ENCODE results near the gene CCSER1. TPM values are rescaled to one million over a fixed set of nuclear protein-coding genes. Genes with fewer than 3 reads are reported as not detected.

CCSER1 gene
- total RNA-seq, 1 experiment from 2014 or later, result 5.9 TPM

- Histone ChIP-seq H3K36me3 (ENCODE audit: low read depth) (no peaks in the 10 kb centered on the region), H3K27ac (no peak overlapping the region), H3K4me1 (replicated peaks; ENCODE audit: insufficient read depth) (no peaks in the 10 kb centered on the region), H3K9me3 (ENCODE audit: insufficient read depth, low read depth) (no peaks in the 10 kb centered on the region), H3K9me2 (ENCODE audit: insufficient read depth) (no peaks in the 10 kb centered on the region), H2AFZ (no peak overlapping the region), H3K79me2 (ENCODE audit: low read depth) (no peaks in the 10 kb centered on the region), H3K4me3 (no peak overlapping the region), H3K27me3 (ENCODE audit: insufficient read depth, low read depth) (no peaks in the 10 kb centered on the region), H4K20me1 (ENCODE audit: insufficient read depth) (no peaks in the 10 kb centered on the region), H3K4me2 (no peak overlapping the region), H3F3A (ENCODE audit: insufficient read depth, low read depth) (no peaks in the 10 kb centered on the region)
- CTCF ChIA-PET, result no interaction called here
- DNase-seq, result no peak
- TF ChIP-seq EZH2 (IDR thresholded peaks at IDR 0.05; ENCODE audit: low read depth), result no peak
- TF ChIP-seq, protein P1, sequence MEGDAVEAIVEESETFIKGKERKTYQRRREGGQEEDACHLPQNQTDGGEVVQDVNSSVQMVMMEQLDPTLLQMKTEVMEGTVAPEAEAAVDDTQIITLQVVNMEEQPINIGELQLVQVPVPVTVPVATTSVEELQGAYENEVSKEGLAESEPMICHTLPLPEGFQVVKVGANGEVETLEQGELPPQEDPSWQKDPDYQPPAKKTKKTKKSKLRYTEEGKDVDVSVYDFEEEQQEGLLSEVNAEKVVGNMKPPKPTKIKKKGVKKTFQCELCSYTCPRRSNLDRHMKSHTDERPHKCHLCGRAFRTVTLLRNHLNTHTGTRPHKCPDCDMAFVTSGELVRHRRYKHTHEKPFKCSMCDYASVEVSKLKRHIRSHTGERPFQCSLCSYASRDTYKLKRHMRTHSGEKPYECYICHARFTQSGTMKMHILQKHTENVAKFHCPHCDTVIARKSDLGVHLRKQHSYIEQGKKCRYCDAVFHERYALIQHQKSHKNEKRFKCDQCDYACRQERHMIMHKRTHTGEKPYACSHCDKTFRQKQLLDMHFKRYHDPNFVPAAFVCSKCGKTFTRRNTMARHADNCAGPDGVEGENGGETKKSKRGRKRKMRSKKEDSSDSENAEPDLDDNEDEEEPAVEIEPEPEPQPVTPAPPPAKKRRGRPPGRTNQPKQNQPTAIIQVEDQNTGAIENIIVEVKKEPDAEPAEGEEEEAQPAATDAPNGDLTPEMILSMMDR (conservative IDR thresholded peaks at IDR 0.05), result no peak
- no TSS peak for BruUV-seq (replicated peaks)
- POLR2A ChIA-PET (ENCODE audit: unreplicated experiment), result no interaction called here
- intact Hi-C loops (cut with micrococcal nuclease; ENCODE audit: unreplicated experiment), result no loop called here
Measured at GRCh38 chr4:90186229-90186628, 59.0 kb downstream of the CCSER1 start.

- CTCF ChIA-PET, result no interaction called here
- no peak overlapping the region for H3K4me3 ChIP-seq
- H3K4me2 ChIP-seq, result no peak overlapping the region
- POLR2A ChIA-PET (ENCODE audit: unreplicated experiment), result no interaction called here
- H3K27me3 ChIP-seq (ENCODE audit: insufficient read depth, low read depth), result no peaks in the 10 kb centered on the region
- H3K4me1 ChIP-seq (replicated peaks; ENCODE audit: insufficient read depth), result no peaks in the 10 kb centered on the region
- no peaks in the 10 kb centered on the region for H3K36me3 ChIP-seq (ENCODE audit: low read depth)
- TF ChIP-seq, protein P1 (conservative IDR thresholded peaks at IDR 0.05), result no peak
- TF ChIP-seq EZH2 (IDR thresholded peaks at IDR 0.05; ENCODE audit: low read depth), result no peak
- no peak for DNase-seq
- H2AFZ ChIP-seq, result no peak overlapping the region
- H4K20me1 ChIP-seq (ENCODE audit: insufficient read depth), result no peaks in the 10 kb centered on the region
- H3F3A ChIP-seq (ENCODE audit: insufficient read depth, low read depth), result no peaks in the 10 kb centered on the region
- intact Hi-C loops (cut with micrococcal nuclease; ENCODE audit: unreplicated experiment), result no loop called here
- no peaks in the 10 kb centered on the region for H3K79me2 ChIP-seq (ENCODE audit: low read depth)
- no peaks in the 10 kb centered on the region for H3K9me2 ChIP-seq (ENCODE audit: insufficient read depth)
- H3K9me3 ChIP-seq (ENCODE audit: insufficient read depth, low read depth), result no peaks in the 10 kb centered on the region
- no TSS peak for BruUV-seq (replicated peaks)
- H3K27ac ChIP-seq, result no peak overlapping the region
Measured at GRCh38 chr4:90187148-90187884, 60.1 kb downstream of the CCSER1 start.

GRCh38 chr4:90189178-90189577 is 62.0 kb downstream of the CCSER1 start:
- Histone ChIP-seq H3K9me2 (ENCODE audit: insufficient read depth) (no peaks in the 10 kb centered on the region), H4K20me1 (ENCODE audit: insufficient read depth) (no peaks in the 10 kb centered on the region), H3K4me2 (no peak overlapping the region), H3K9me3 (ENCODE audit: insufficient read depth, low read depth) (no peaks in the 10 kb centered on the region), H3K79me2 (ENCODE audit: low read depth) (no peaks in the 10 kb centered on the region), H3K36me3 (ENCODE audit: low read depth) (no peaks in the 10 kb centered on the region), H3K4me3 (no peak overlapping the region), H3F3A (ENCODE audit: insufficient read depth, low read depth) (no peaks in the 10 kb centered on the region), H3K4me1 (replicated peaks; ENCODE audit: insufficient read depth) (no peaks in the 10 kb centered on the region), H3K27me3 (ENCODE audit: insufficient read depth, low read depth) (no peaks in the 10 kb centered on the region), H3K27ac (no peak overlapping the region), H2AFZ (no peak overlapping the region)
- POLR2A ChIA-PET (ENCODE audit: unreplicated experiment), result no interaction called here
- no peak for DNase-seq
- no TSS peak for BruUV-seq (replicated peaks)
- no peak for TF ChIP-seq EZH2 (IDR thresholded peaks at IDR 0.05; ENCODE audit: low read depth)
- TF ChIP-seq, protein P1 (conservative IDR thresholded peaks at IDR 0.05), result no peak
- intact Hi-C loops (cut with micrococcal nuclease; ENCODE audit: unreplicated experiment), result no loop called here
- CTCF ChIA-PET, result no interaction called here

Data from PC-9 (cell line).